DND-41 (cell line): ENCODE measurements around the gene EYS.

Source experiments
- CTCF ChIP-seq: IDR thresholded peaks from 2 replicates; pipeline ENCODE4 v1.5.1; 2012; ENCODE audit warnings: borderline replicate concordance, low read length, moderate library complexity, mild to moderate bottlenecking; ENCODE audit not compliant: poor library complexity, severe bottlenecking; ENCODE audit errors: extremely low read depth
- EZH2 ChIP-seq: IDR thresholded peaks from 3 replicates; pipeline ENCODE4 v1.6.1; 2012; ENCODE audit warnings: borderline replicate concordance, low read depth, mild to moderate bottlenecking, moderate library complexity, low read length, inconsistent platforms; ENCODE audit not compliant: severe bottlenecking

DNA sequence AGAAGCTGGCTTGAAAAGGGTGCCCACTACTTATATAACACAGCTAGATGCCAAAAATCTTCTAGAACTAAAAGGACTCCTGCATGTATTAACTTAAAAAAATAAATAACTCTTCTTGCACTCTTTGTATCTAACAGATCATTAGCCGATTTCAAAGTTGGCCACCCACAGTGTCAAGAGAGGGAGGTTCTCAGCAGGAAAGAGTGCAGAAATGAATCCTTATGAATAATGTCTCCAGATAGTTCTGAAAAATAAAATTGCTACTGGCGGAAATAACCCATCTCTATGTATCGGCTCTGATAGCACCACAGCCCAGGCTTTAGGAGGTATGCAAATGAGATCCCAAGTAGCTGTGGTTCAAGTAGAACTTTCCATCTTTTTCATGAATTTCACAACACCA, 1838.7 kb downstream of the EYS start:
- no peak for TF ChIP-seq CTCF
- TF ChIP-seq EZH2, result no peak
